IMR-90 (cell line): ENCODE results near the gene ACAT2. TPM values are rescaled to one million over a fixed set of nuclear protein-coding genes. Genes with fewer than 3 reads are reported as not detected.

Experiments
- BHLHE40 ChIP-seq: fragments of 150-350 bp; IDR thresholded peaks from 2 replicates; pipeline ENCODE4 v1.6.1; 2016; ENCODE audit warnings: mild to moderate bottlenecking, low read depth, low read length
- MXI1 ChIP-seq: IDR thresholded peaks from 2 replicates; pipeline ENCODE4 v1.6.1; 2012; ENCODE audit warnings: low read depth, mild to moderate bottlenecking, low read length, moderate library complexity, borderline replicate concordance
- RAD21 ChIP-seq: IDR thresholded peaks from 2 replicates; pipeline ENCODE4 v1.6.1; 2012; ENCODE audit warnings: low read length, improper control_type of control experiment
- SMC3 ChIP-seq: fragments of 150-350 bp; IDR thresholded peaks from 2 replicates; pipeline ENCODE4 v1.6.1; 2016; ENCODE audit warnings: low read depth, mild to moderate bottlenecking, antibody characterized with exemption, low read length, moderate library complexity
- polyA plus RNA-seq, 3 experiments: library from polyadenylated mRNA; depleted of rRNA; stranded (reverse); fragments of >200 nt; gene quantifications; 2 replicates each; pipeline ENCODE4 v1.2.3, GENCODE V29; 2012; ENCODE audit warnings: low replicate concordance in 1 of 3
- total RNA-seq: library from RNA; depleted of rRNA; stranded (reverse); fragments of >200 nt; gene quantifications from 2 replicates; pipeline ENCODE4 v1.2.3, GENCODE V29; 2012
- TF ChIP-seq, protein P1 (sequence below): fragments of 150-350 bp; IDR thresholded peaks from 2 replicates; pipeline ENCODE4 v1.6.1; 2016; ENCODE audit warnings: low read depth, mild to moderate bottlenecking, low read length, moderate library complexity, borderline replicate concordance

The ACAT2 gene
- total and polyA plus RNA-seq, 2 of the 4 experiments (the other 2 are of a cell fraction): 30.5 to 45.2 TPM

DNA sequence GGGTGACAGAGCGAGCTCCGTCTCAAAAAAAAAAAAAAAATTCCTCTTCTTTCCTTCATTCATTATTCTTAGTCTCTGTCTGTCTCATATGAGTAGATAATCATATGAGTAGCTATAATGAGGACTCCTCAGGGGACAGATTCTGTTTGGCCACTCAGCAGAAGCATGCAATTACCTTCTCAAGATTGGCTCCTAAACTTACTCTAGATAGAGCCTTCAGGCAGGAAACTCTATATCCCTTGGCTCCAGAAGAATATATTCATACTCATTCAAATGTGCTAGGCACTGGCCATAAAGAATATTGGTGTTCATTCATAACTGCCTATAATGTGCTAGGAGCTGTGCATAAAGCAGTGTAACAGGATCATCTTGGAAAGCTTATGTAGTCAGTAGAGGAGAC, 2.2 kb upstream of the ACAT2 start (continued):
- TF ChIP-seq, protein P1, sequence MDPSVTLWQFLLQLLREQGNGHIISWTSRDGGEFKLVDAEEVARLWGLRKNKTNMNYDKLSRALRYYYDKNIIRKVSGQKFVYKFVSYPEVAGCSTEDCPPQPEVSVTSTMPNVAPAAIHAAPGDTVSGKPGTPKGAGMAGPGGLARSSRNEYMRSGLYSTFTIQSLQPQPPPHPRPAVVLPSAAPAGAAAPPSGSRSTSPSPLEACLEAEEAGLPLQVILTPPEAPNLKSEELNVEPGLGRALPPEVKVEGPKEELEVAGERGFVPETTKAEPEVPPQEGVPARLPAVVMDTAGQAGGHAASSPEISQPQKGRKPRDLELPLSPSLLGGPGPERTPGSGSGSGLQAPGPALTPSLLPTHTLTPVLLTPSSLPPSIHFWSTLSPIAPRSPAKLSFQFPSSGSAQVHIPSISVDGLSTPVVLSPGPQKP: no peak
- no peak for TF ChIP-seq SMC3
- TF ChIP-seq BHLHE40: no peak
- TF ChIP-seq MXI1: no peak
- no peak for TF ChIP-seq RAD21
